HCT116 (cell line): ENCODE results near the gene APLN. TPM values are rescaled to one million over a fixed set of nuclear protein-coding genes. Genes with fewer than 3 reads are reported as not detected.

Experiments
- ATAC-seq: fragments of 200-7000 bp; cut with Tn5 transposase; 2 replicates; pipeline ENCODE4 v1.9.1; 2020; ENCODE audit warnings: mild to moderate bottlenecking, moderate library complexity
- BruUV-seq: library from RNA; stranded (reverse); fragments of 400-500 nt; replicated peaks from 2 replicates; lab custom pipeline; 2021; lab: Mats Ljungman, UMichigan
- CTCF ChIA-PET: fragments of 300-600 bp; sonication (Branson Sonifier 250); formaldehyde crosslinking; loops from one replicate; lab custom pipeline; 2021; ENCODE audit warnings: antibody characterized with exemption; lab: Charles Lee
- POLR2A ChIA-PET: fragments of 300-600, 350-600 bp; sonication (Branson Sonifier 250); formaldehyde crosslinking; loops from one replicate; lab custom pipeline; 2021; ENCODE audit warnings: antibody characterized with exemption; lab: Charles Lee
- RAD21 ChIA-PET, 2 experiments: fragments of 300-600 bp; sonication (Branson Sonifier 250); formaldehyde crosslinking; loops; one replicate each; lab custom pipeline; 2023; ENCODE audit warnings: low total read pairs in 2 of 2; ENCODE audit not compliant: uncharacterized antibody in 2 of 2, unreplicated experiment in 2 of 2, low non-redundant PET in 1 of 2; lab: Charles Lee
- DNase-seq: peaks from one replicate; pipeline ENCODE4 v3.0.0-alpha.2; 2010; ENCODE audit warnings: low read depth, low spot score
- H2AFZ ChIP-seq: fragments of 200-600 bp; shearing (Covaris generic), sonication (generic); 2 replicates; pipeline ENCODE4 v1.6.1; 2017; ENCODE audit warnings: low read depth, mixed run types, mixed read lengths, antibody characterized with exemption, low read length; ENCODE audit not compliant: poor library complexity, severe bottlenecking
- H3K27ac ChIP-seq: 2 replicates; pipeline ENCODE4 v1.5.1; 2012; ENCODE audit warnings: low read depth, low read length
- H3K27me3 ChIP-seq: fragments of 200-600 bp; sonication (generic); 2 replicates; pipeline ENCODE4 v1.6.1; 2016; ENCODE audit warnings: mixed run types, low read length, mixed read lengths; ENCODE audit not compliant: insufficient read depth
- H3K36me3 ChIP-seq, 2 experiments: fragments of 200-500 bp in 1 of 2; fragments of 200-600 bp in 1 of 2; sonication (Bioruptor generic) in 1 of 2; sonication (generic) in 1 of 2; 2 replicates each; pipeline versions ENCODE4 v1.5.1 to v1.6.1; 2014 to 2016; ENCODE audit warnings: low read length in 2 of 2, inconsistent platforms in 1 of 2, mixed read lengths in 1 of 2, mixed run types in 1 of 2; ENCODE audit not compliant: insufficient read depth in 2 of 2, control insufficient read depth in 1 of 2
- H3K4me1 ChIP-seq, 2 experiments: fragments of 200-600 bp in 1 of 2; sonication (generic) in 1 of 2; 2 replicates each; pipeline versions ENCODE4 v1.5.1 to v1.6.1; 2012 to 2017; ENCODE audit warnings: low read length in 2 of 2, inconsistent platforms in 1 of 2, mild to moderate bottlenecking in 1 of 2, mixed read lengths in 1 of 2, mixed run types in 1 of 2, moderate library complexity in 1 of 2; ENCODE audit not compliant: insufficient read depth in 2 of 2, control insufficient read depth in 1 of 2
- H3K4me2 ChIP-seq: fragments of 200-600 bp; sonication (generic); 2 replicates; pipeline ENCODE4 v1.6.1; 2017; ENCODE audit warnings: mixed run types, low read length, mixed read lengths
- H3K4me3 ChIP-seq, 2 experiments: fragments of 200-600 bp in 1 of 2; sonication (generic) in 1 of 2; replicated peaks in 1 of 2; 2 replicates each; pipeline ENCODE4 v1.5.1; 2011 to 2016; ENCODE audit warnings: low read length in 2 of 2, control low read depth in 1 of 2, low read depth in 1 of 2, mild to moderate bottlenecking in 1 of 2, mixed read lengths in 1 of 2, mixed run types in 1 of 2
- H3K79me2 ChIP-seq: fragments of 200-600 bp; sonication (generic); 2 replicates; pipeline ENCODE4 v1.6.1; 2017; ENCODE audit warnings: mild to moderate bottlenecking, mixed run types, low read length, moderate library complexity, mixed read lengths; ENCODE audit not compliant: insufficient read depth
- H3K9ac ChIP-seq: fragments of 200-600 bp; sonication (generic); 2 replicates; pipeline ENCODE4 v1.6.1; 2016; ENCODE audit warnings: low read length, mixed read lengths
- H3K9me2 ChIP-seq: fragments of 200-600 bp; sonication (generic), shearing (Covaris generic); 2 replicates; pipeline ENCODE4 v1.6.1; 2017; ENCODE audit warnings: mixed run types, mild to moderate bottlenecking, moderate library complexity; ENCODE audit not compliant: insufficient read depth
- H3K9me3 ChIP-seq, 2 experiments: fragments of 200-500 bp in 1 of 2; fragments of 200-600 bp in 1 of 2; sonication (Bioruptor generic) in 1 of 2; sonication (generic) in 1 of 2; 2 replicates each; pipeline ENCODE4 v1.6.1; 2014 to 2017; ENCODE audit warnings: low read length in 2 of 2, mixed read lengths in 2 of 2, inconsistent platforms in 1 of 2, low read depth in 1 of 2, mild to moderate bottlenecking in 1 of 2, mixed run types in 1 of 2, moderate library complexity in 1 of 2; ENCODE audit not compliant: control insufficient read depth in 1 of 2, insufficient read depth in 1 of 2
- H4K20me1 ChIP-seq: fragments of 200-600 bp; sonication (generic), shearing (Covaris generic); 2 replicates; pipeline ENCODE4 v1.6.1; 2017; ENCODE audit warnings: mixed run types, mild to moderate bottlenecking, moderate library complexity; ENCODE audit not compliant: insufficient read depth
- EZH2 ChIP-seq: fragments of 200-600 bp; sonication (generic); IDR thresholded peaks from 2 replicates; pipeline ENCODE4 v1.6.1; 2017; ENCODE audit warnings: antibody characterized with exemption, mixed run types
- EZH2phosphoT487 ChIP-seq: fragments of 200-600 bp; IDR thresholded peaks from 2 replicates; pipeline ENCODE4 v1.6.1; 2018; ENCODE audit warnings: antibody characterized with exemption, borderline replicate concordance
- FOSL1 ChIP-seq: IDR thresholded peaks from 2 replicates; pipeline ENCODE4 v1.6.1; 2012; ENCODE audit warnings: low read depth
- JUND ChIP-seq: IDR thresholded peaks from 2 replicates; pipeline ENCODE4 v1.6.1; 2012
- SIN3A ChIP-seq: IDR thresholded peaks from 2 replicates; pipeline ENCODE4 v1.6.1; 2012; ENCODE audit warnings: low read depth
- intact Hi-C: fragments of 100-400 bp; cut with micrococcal nuclease; formaldehyde crosslinking; loops from 2 replicates; pipeline ENCODE4 v1.10.0; 2022
- total RNA-seq: library from RNA; stranded (reverse); gene quantifications from one replicate; pipeline ENCODE4 v1.2.1, GENCODE V29; 2021; ENCODE audit not compliant: unreplicated experiment

APLN gene
- total RNA-seq, 1 experiment from 2014 or later = 0.22 TPM

DNA sequence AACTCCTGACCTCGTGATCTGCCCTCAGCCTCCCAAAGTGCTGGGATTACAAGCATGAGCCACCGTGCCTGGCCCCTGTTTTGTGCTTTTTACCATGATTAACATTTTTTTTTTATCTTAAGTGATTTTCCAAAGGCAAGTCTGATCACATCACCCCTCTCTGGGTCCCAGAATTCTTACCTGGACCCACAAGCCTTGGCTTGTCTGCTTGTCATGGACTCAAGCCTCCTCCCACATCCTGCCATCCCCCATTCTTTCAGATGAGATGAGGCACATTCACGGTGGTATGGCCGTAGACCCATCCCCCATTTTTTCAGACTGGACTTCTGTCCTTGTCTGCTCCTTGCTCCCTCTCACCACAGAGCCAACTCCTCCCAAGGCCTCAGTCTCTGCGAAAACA, 55.3 kb downstream of the APLN start:
- H3K36me3 ChIP-seq = no peaks in the 10 kb centered on the region
- ATAC-seq (no peak), DNase-seq (no peak)
- no peaks in the 10 kb centered on the region for H4K20me1 ChIP-seq
- ChIA-PET RAD21 (no interaction called here), POLR2A (no interaction called here)
- H3K79me2 ChIP-seq = no peaks in the 10 kb centered on the region
- H3K9me2 ChIP-seq = no peaks in the 10 kb centered on the region
- H3K4me2 ChIP-seq = no peak overlapping the region
- no peaks in the 10 kb centered on the region for H3K9me3 ChIP-seq
- no peaks in the 10 kb centered on the region for H3K27me3 ChIP-seq
- peaks cover 5 to 9% of the 10 kb centered on the region in 2 experiments; a peak in 2 of 4 replicates for H3K4me1 ChIP-seq
- no peak overlapping the region for H2AFZ ChIP-seq
- no TSS peak for BruUV-seq
- no peak overlapping the region for H3K4me3 ChIP-seq
- TF ChIP-seq JUND (no peak), EZH2 (no peak), FOSL1 (no peak), EZH2phosphoT487 (no peak)
- TF ChIP-seq, all 23 proteins: peak for 0
- H3K27ac ChIP-seq = no peak overlapping the region
- intact Hi-C loops = no loop called here
- CTCF ChIA-PET = no interaction called here
- no peak overlapping the region for H3K9ac ChIP-seq

DNA sequence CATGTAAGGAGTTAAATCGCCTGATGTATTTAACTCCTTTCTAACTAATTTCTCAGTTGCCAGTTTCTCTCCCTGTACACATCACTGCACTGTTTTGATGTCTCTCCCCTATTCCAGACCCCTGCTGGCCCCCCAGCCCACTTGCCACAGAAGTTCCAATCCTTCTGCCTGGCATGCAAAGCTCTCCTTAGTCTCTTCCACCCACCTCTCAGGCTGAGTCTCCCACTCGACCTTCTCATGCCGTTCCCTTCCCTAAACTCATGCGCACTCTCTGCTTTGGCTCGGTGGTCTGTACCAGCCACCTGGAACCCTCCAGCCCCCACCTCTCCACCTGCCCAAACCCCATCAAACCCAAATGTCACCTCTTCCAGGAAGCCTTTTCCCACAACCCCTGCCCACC, 56.9 kb downstream of the APLN start:
- Histone ChIP-seq H3K9ac (no peak overlapping the region), H3K36me3 (no peaks in the 10 kb centered on the region)
- TF ChIP-seq JUND = no peak
- TF ChIP-seq SIN3A = no peak
- TF ChIP-seq, all 23 proteins: peak for 0
- H2AFZ ChIP-seq = no peak overlapping the region
- intact Hi-C loops = no loop called here
- ATAC-seq = no peak
- H3K27me3 ChIP-seq = no peaks in the 10 kb centered on the region
- no peak overlapping the region for H3K4me3 ChIP-seq
- ChIA-PET RAD21 (no interaction called here), CTCF (no interaction called here), POLR2A (no interaction called here)
- no peak overlapping the region for H3K27ac ChIP-seq
- no peak for DNase-seq
- H3K4me2 ChIP-seq = no peak overlapping the region
- H3K4me1 ChIP-seq = peaks cover under 1 to 4% of the 10 kb centered on the region in 2 experiments
- BruUV-seq = no TSS peak
- no peaks in the 10 kb centered on the region for H4K20me1 ChIP-seq
- no peaks in the 10 kb centered on the region for H3K79me2 ChIP-seq
- no peaks in the 10 kb centered on the region for H3K9me2 ChIP-seq
- H3K9me3 ChIP-seq = no peaks in the 10 kb centered on the region
